ENCODE results near the gene TBC1D22A.
"Not testable (repeated sequence)": the region's sequence is repeated elsewhere in the genome, so short reads cannot be mapped to it uniquely, and the experiment has no call there.

TBC1D22A gene

GRCh38 chr22:46815132-46815531 lies 52.7 kb downstream of the TBC1D22A start:
- DNase-seq: no peak

GRCh38 chr22:46815559-46815895 lies 53.1 kb downstream of the TBC1D22A start:
- no peak for DNase-seq

- no peak for DNase-seq
These were observed 53.7 kb downstream of the TBC1D22A start for GRCh38 chr22:46815896-46816731.

GRCh38 chr22:46817390-46817789 lies 54.9 kb downstream of the TBC1D22A start:
- not testable (repeated sequence) for DNase-seq

GRCh38 chr22:46823248-46823647 lies 60.8 kb downstream of the TBC1D22A start:
- no peak for DNase-seq

- no peak for DNase-seq
These were observed 61.2 kb downstream of the TBC1D22A start for GRCh38 chr22:46823654-46824053.

GRCh38 chr22:46824344-46824909 lies 62.0 kb downstream of the TBC1D22A start:
- DNase-seq: no peak

- DNase-seq: no peak
These were observed 62.6 kb downstream of the TBC1D22A start for GRCh38 chr22:46824980-46825544.

- DNase-seq: no peak
These were observed 64.1 kb downstream of the TBC1D22A start for GRCh38 chr22:46826438-46827135.

- no peak for DNase-seq
These were observed 64.8 kb downstream of the TBC1D22A start for GRCh38 chr22:46827136-46827780.

GRCh38 chr22:46827781-46828180 lies 65.3 kb downstream of the TBC1D22A start:
- DNase-seq: no peak

- no peak for DNase-seq
These were observed 66.0 kb downstream of the TBC1D22A start for GRCh38 chr22:46828323-46828900.

GRCh38 chr22:46829117-46829891 lies 66.9 kb downstream of the TBC1D22A start:
- no peak for DNase-seq

GRCh38 chr22:46829941-46830715 lies 67.7 kb downstream of the TBC1D22A start:
- no peak for DNase-seq

- DNase-seq: no peak
These were observed 68.4 kb downstream of the TBC1D22A start for GRCh38 chr22:46830841-46831240.

- DNase-seq: no peak
These were observed 70.8 kb downstream of the TBC1D22A start for GRCh38 chr22:46833228-46833627.

GRCh38 chr22:46834021-46834737 lies 71.7 kb downstream of the TBC1D22A start:
- no peak for DNase-seq

- DNase-seq: no peak
These were observed 72.8 kb downstream of the TBC1D22A start for GRCh38 chr22:46835288-46835687.

- no peak for DNase-seq
These were observed 73.2 kb downstream of the TBC1D22A start for GRCh38 chr22:46835693-46836092.

GRCh38 chr22:46841522-46841921 lies 79.1 kb downstream of the TBC1D22A start:
- no peak for DNase-seq
